A549 (cell line): ENCODE measurements around the gene CTTN.

ENCODE experiments used
- ATOH8 ChIP-seq: fragments of 250-450 bp; sonication (Bioruptor Pico); IDR thresholded peaks from 2 replicates; pipeline ENCODE4 v1.5.0; 2020; ENCODE audit warnings: low read depth, mild to moderate bottlenecking, moderate library complexity
- MAZ ChIP-seq: fragments of 150-350 bp; IDR thresholded peaks from 2 replicates; pipeline ENCODE4 v1.6.1; 2014; ENCODE audit warnings: antibody characterized with exemption, low read depth, low read length, borderline replicate concordance
- MYC ChIP-seq: IDR thresholded peaks from 2 replicates; pipeline ENCODE4 v1.6.1; 2012; ENCODE audit warnings: mild to moderate bottlenecking, inconsistent platforms, low read length, improper control_type of control experiment, borderline replicate concordance
- NFE2L2 ChIP-seq: fragments of 150-350 bp; conservative IDR thresholded peaks from 2 replicates; pipeline ENCODE4 v1.6.1; 2014; ENCODE audit warnings: low read length
- POLR2A ChIP-seq: IDR thresholded peaks from 2 replicates; pipeline ENCODE4 v1.6.1; 2012; ENCODE audit warnings: mild to moderate bottlenecking, low read length
- RFX5 ChIP-seq: fragments of 450-650 bp; IDR thresholded peaks from 2 replicates; pipeline ENCODE4 v1.7.1; 2014; ENCODE audit warnings: antibody characterized with exemption, mild to moderate bottlenecking, moderate library complexity
- SMC3 ChIP-seq: fragments of >200 bp; sonication (Bioruptor Twin); formaldehyde crosslinking; IDR thresholded peaks from 3 replicates; pipeline ENCODE4 v1.6.1; 2018; ENCODE audit warnings: inconsistent platforms
- TF ChIP-seq, protein P1 (sequence below): fragments of >200 bp; sonication (Bioruptor Twin); formaldehyde crosslinking; IDR thresholded peaks from 3 replicates; pipeline ENCODE4 v1.5.1; 2016
- TF ChIP-seq, protein P2 (sequence below): fragments of 200-600 bp; sonication (generic); IDR thresholded peaks from 2 replicates; pipeline ENCODE4 v1.6.1; 2016; ENCODE audit warnings: antibody characterized with exemption, mild to moderate bottlenecking, moderate library complexity

DNA sequence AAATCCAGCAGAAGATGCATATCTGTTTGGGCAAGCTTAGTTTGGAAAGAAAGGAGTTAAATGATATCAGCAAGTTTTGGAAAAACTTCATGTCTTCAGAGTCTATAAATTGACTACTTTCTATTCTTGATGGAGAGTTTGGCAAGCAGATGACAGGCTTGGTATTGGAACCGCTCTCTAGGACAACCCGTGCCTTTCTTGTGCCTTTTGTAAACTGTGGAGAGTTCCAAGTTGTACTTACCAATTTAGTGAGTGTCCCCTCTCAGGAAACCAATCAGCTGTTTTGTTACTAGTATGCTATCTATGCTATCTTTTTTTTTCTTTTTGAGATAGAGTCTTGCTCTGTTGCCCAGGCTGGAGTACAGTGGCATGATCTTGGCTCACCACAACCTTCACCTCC lies 43.7 kb upstream of the CTTN start:
- TF ChIP-seq, protein P1, sequence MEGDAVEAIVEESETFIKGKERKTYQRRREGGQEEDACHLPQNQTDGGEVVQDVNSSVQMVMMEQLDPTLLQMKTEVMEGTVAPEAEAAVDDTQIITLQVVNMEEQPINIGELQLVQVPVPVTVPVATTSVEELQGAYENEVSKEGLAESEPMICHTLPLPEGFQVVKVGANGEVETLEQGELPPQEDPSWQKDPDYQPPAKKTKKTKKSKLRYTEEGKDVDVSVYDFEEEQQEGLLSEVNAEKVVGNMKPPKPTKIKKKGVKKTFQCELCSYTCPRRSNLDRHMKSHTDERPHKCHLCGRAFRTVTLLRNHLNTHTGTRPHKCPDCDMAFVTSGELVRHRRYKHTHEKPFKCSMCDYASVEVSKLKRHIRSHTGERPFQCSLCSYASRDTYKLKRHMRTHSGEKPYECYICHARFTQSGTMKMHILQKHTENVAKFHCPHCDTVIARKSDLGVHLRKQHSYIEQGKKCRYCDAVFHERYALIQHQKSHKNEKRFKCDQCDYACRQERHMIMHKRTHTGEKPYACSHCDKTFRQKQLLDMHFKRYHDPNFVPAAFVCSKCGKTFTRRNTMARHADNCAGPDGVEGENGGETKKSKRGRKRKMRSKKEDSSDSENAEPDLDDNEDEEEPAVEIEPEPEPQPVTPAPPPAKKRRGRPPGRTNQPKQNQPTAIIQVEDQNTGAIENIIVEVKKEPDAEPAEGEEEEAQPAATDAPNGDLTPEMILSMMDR = no peak
- TF ChIP-seq POLR2A (no peak), NFE2L2 (no peak), MYC (no peak), MAZ (no peak), ATOH8 (CRISPR knock-in tag) (no peak), SMC3 (no peak), RFX5 (no peak)
- TF ChIP-seq, protein P2, sequence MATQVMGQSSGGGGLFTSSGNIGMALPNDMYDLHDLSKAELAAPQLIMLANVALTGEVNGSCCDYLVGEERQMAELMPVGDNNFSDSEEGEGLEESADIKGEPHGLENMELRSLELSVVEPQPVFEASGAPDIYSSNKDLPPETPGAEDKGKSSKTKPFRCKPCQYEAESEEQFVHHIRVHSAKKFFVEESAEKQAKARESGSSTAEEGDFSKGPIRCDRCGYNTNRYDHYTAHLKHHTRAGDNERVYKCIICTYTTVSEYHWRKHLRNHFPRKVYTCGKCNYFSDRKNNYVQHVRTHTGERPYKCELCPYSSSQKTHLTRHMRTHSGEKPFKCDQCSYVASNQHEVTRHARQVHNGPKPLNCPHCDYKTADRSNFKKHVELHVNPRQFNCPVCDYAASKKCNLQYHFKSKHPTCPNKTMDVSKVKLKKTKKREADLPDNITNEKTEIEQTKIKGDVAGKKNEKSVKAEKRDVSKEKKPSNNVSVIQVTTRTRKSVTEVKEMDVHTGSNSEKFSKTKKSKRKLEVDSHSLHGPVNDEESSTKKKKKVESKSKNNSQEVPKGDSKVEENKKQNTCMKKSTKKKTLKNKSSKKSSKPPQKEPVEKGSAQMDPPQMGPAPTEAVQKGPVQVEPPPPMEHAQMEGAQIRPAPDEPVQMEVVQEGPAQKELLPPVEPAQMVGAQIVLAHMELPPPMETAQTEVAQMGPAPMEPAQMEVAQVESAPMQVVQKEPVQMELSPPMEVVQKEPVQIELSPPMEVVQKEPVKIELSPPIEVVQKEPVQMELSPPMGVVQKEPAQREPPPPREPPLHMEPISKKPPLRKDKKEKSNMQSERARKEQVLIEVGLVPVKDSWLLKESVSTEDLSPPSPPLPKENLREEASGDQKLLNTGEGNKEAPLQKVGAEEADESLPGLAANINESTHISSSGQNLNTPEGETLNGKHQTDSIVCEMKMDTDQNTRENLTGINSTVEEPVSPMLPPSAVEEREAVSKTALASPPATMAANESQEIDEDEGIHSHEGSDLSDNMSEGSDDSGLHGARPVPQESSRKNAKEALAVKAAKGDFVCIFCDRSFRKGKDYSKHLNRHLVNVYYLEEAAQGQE = no peak
